ENCODE results near the gene NID2. TPM values are rescaled to one million over a fixed set of nuclear protein-coding genes. Genes with fewer than 3 reads are reported as not detected.

The NID2 gene
- total RNA-seq, 1 experiment from 2014 or later, result 3.1 TPM

DNA sequence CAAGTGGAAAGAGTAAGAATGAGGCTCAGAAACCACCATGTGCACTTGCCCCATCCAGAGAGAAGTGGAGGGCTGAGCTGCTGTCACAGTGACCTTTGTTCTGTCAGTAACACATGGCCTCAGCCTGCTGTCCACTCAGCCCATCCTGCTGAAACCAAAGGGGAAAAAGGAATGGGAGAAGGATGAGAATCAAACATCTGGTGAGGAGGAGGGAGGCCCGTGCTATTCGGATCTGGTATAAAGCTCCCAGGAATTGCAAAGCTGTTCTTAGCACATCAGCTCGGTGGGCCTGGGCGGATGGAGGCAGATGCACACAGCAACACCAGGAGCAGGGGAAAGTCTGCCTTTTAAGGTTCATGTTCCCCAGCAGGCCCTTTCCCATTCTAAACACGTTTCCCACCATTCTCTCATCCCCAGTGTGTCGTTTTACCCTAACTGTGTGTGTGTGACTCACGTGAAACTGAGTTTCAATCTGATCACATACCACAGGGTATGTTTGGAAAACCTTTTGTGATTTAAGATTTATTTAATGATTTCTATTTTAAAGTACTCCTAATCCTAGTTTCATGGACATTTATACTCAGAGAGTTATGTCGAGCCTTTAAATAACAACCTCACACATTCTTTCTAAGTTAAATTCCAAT, 42.7 kb downstream of the NID2 start:
- no peak overlapping the region for H3K4me3 ChIP-seq (ENCODE audit: low read length)
- H3K36me3 ChIP-seq (ENCODE audit: low read depth, low read length), result no peaks in the 10 kb centered on the region
- TF ChIP-seq EZH2phosphoT487 (IDR thresholded peaks at IDR 0.05; ENCODE audit: borderline replicate concordance, low read length) (no peak), EZH2 (IDR thresholded peaks at IDR 0.05; ENCODE audit: low read length, unreplicated experiment) (no peak)
- TF ChIP-seq, protein P1, sequence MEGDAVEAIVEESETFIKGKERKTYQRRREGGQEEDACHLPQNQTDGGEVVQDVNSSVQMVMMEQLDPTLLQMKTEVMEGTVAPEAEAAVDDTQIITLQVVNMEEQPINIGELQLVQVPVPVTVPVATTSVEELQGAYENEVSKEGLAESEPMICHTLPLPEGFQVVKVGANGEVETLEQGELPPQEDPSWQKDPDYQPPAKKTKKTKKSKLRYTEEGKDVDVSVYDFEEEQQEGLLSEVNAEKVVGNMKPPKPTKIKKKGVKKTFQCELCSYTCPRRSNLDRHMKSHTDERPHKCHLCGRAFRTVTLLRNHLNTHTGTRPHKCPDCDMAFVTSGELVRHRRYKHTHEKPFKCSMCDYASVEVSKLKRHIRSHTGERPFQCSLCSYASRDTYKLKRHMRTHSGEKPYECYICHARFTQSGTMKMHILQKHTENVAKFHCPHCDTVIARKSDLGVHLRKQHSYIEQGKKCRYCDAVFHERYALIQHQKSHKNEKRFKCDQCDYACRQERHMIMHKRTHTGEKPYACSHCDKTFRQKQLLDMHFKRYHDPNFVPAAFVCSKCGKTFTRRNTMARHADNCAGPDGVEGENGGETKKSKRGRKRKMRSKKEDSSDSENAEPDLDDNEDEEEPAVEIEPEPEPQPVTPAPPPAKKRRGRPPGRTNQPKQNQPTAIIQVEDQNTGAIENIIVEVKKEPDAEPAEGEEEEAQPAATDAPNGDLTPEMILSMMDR (conservative IDR thresholded peaks at IDR 0.05; ENCODE audit: low read depth, low read length), result no peak
- intact Hi-C loops (cut with micrococcal nuclease), result no loop called here
- ATAC-seq (no peak), DNase-seq (no peak)
- H3K4me1 ChIP-seq (ENCODE audit: insufficient read depth, low read length), result peaks cover 27% of the 10 kb centered on the region
- POLR2A ChIA-PET (ENCODE audit: unreplicated experiment), result no interaction called here
- no peaks in the 10 kb centered on the region for H3K9me2 ChIP-seq (replicated peaks; ENCODE audit: low read length)
- H3K27me3 ChIP-seq (ENCODE audit: low read length), result no peaks in the 10 kb centered on the region
- peak overlapping the region; percentile 37 for H3K27ac ChIP-seq (ENCODE audit: low read length)
- no peaks in the 10 kb centered on the region for H4K20me1 ChIP-seq (ENCODE audit: low read length)
- no peak overlapping the region for H2AFZ ChIP-seq (ENCODE audit: low read length)
- no peaks in the 10 kb centered on the region for H3K9me3 ChIP-seq (ENCODE audit: low read length)
- BruUV-seq (replicated peaks), result no TSS peak
- CTCF ChIA-PET, result no interaction called here
- H3K9ac ChIP-seq (ENCODE audit: low read length), result no peak overlapping the region
- H3F3A ChIP-seq (ENCODE audit: low read length, unreplicated experiment), result no peaks in the 10 kb centered on the region
- no peak overlapping the region for H3K4me2 ChIP-seq (ENCODE audit: low read length)
- no peaks in the 10 kb centered on the region for H3K79me2 ChIP-seq (ENCODE audit: low read length)

DNA sequence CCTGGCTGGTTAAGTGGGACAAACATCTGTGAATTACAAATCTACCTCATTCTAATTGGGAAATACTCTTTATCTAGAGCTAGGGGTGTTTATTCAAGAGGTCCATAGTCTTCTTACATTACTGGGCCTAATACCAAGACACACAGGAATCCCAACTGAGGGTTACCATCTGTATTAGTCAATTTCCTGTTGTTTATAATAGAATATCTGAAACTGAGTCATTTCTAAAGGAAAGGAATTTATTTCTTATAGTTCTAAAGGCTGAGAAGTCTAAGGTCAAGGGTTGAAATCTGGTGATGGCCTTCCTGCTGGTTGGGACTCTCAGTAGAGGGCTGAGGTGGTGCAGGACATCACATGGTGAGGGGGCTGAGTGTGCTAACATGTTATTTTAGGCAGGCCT, 43.5 kb downstream of the NID2 start:
- no peaks in the 10 kb centered on the region for H4K20me1 ChIP-seq (ENCODE audit: low read length)
- H3F3A ChIP-seq (ENCODE audit: low read length, unreplicated experiment), result no peaks in the 10 kb centered on the region
- TF ChIP-seq EZH2phosphoT487 (IDR thresholded peaks at IDR 0.05; ENCODE audit: borderline replicate concordance, low read length), result no peak
- TF ChIP-seq, protein P1 (conservative IDR thresholded peaks at IDR 0.05; ENCODE audit: low read depth, low read length), result no peak
- TF ChIP-seq EZH2 (IDR thresholded peaks at IDR 0.05; ENCODE audit: low read length, unreplicated experiment), result no peak
- DNase-seq (peak; percentile 79), ATAC-seq (peak; percentile 91)
- H3K9me3 ChIP-seq (ENCODE audit: low read length), result no peaks in the 10 kb centered on the region
- no peaks in the 10 kb centered on the region for H3K36me3 ChIP-seq (ENCODE audit: low read depth, low read length)
- H3K4me3 ChIP-seq (ENCODE audit: low read length), result no peak overlapping the region
- no peak overlapping the region for H2AFZ ChIP-seq (ENCODE audit: low read length)
- peaks cover 27% of the 10 kb centered on the region for H3K4me1 ChIP-seq (ENCODE audit: insufficient read depth, low read length)
- H3K27me3 ChIP-seq (ENCODE audit: low read length), result no peaks in the 10 kb centered on the region
- H3K79me2 ChIP-seq (ENCODE audit: low read length), result no peaks in the 10 kb centered on the region
- H3K27ac ChIP-seq (ENCODE audit: low read length), result peak overlapping the region; percentile 59
- ChIA-PET CTCF (no interaction called here), POLR2A (ENCODE audit: unreplicated experiment) (no interaction called here)
- peak overlapping the region; percentile 13; the same call in 1 of the 2 replicates for H3K4me2 ChIP-seq (ENCODE audit: low read length)
- intact Hi-C loops (cut with micrococcal nuclease), result no loop called here
- H3K9me2 ChIP-seq (replicated peaks; ENCODE audit: low read length), result no peaks in the 10 kb centered on the region
- no TSS peak for BruUV-seq (replicated peaks)
- H3K9ac ChIP-seq (ENCODE audit: low read length), result no peak overlapping the region

DNA sequence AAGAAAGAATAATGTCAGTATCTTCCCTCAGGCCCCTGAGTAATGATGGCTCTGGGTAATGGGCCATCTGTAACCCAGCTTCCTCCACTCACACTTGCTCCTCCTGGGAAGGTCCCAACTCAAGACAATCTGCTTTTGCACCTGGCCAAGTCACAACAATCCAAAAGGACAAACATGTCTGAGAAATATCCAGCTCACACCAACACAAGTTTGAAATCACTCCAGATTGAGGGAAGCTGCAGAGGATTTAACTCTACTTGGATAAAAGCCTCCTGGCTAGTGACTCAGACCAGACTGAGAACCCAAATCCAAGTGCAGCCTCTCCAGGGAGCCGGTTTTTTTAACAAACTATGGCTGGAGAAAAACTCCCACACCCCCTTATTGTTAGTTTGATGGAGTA, 45.3 kb downstream of the NID2 start:
- Histone ChIP-seq H3K9ac (ENCODE audit: low read length) (no peak overlapping the region), H3K9me2 (replicated peaks; ENCODE audit: low read length) (no peaks in the 10 kb centered on the region), H4K20me1 (ENCODE audit: low read length) (no peaks in the 10 kb centered on the region), H2AFZ (ENCODE audit: low read length) (no peak overlapping the region), H3K27ac (ENCODE audit: low read length) (no peak overlapping the region; the same call in 1 of the 2 replicates), H3K4me2 (ENCODE audit: low read length) (no peak overlapping the region; the same call in 1 of the 2 replicates), H3K4me1 (ENCODE audit: insufficient read depth, low read length) (peaks cover 27% of the 10 kb centered on the region), H3F3A (ENCODE audit: low read length, unreplicated experiment) (no peaks in the 10 kb centered on the region), H3K4me3 (ENCODE audit: low read length) (no peak overlapping the region), H3K79me2 (ENCODE audit: low read length) (no peaks in the 10 kb centered on the region), H3K27me3 (ENCODE audit: low read length) (no peaks in the 10 kb centered on the region), H3K9me3 (ENCODE audit: low read length) (no peaks in the 10 kb centered on the region), H3K36me3 (ENCODE audit: low read depth, low read length) (no peaks in the 10 kb centered on the region)
- no TSS peak for BruUV-seq (replicated peaks)
- TF ChIP-seq, protein P1 (conservative IDR thresholded peaks at IDR 0.05; ENCODE audit: low read depth, low read length), result no peak
- TF ChIP-seq EZH2 (IDR thresholded peaks at IDR 0.05; ENCODE audit: low read length, unreplicated experiment) (no peak), EZH2phosphoT487 (IDR thresholded peaks at IDR 0.05; ENCODE audit: borderline replicate concordance, low read length) (no peak)
- peak; percentile 47 for ATAC-seq
- ChIA-PET POLR2A (ENCODE audit: unreplicated experiment) (interaction anchor here (0.5 kb wide), 1 partner anchor 404 kb away, joined by 11 read pairs; no protein-coding TSS in a partner anchor), CTCF (no interaction called here)
- DNase-seq, result peak; percentile 72
- intact Hi-C loops (cut with micrococcal nuclease), result no loop called here

All from PC-3 (cell line).